HG02840 (cell line): ENCODE data around the gene ITCH.
"Not testable (repeated sequence)": the region's sequence is repeated elsewhere in the genome, so short reads cannot be mapped to it uniquely, and the experiment has no call there.

Experiments
- ATAC-seq: cut with Tn5 transposase; IDR thresholded peaks from one replicate; pipeline ENCODE4 v1.9.1; 2021; ENCODE audit warnings: mild to moderate bottlenecking, moderate library complexity, moderate number of reproducible peaks; ENCODE audit not compliant: unreplicated experiment, low FRiP score

ITCH gene

DNA sequence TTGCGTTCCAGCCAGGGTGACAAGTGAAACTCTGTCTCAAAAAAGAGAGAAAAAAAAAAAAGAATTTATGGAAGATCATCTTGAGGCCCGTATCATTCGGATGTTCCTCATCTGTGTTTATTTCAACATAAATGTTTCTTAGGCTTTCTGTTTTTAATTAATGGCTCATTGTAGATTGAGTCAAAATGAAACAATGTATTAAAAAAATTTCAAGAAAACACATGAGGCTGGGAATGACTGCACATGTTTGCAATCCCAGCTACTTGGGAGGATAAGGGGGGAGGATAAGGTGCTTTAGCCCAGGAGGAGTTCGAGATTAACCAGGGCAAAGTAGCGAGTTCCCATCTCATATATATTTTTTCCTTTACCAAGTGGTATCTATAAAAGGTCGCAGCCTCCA is 47.3 kb downstream of the ITCH start:
- ATAC-seq, result no peak

DNA sequence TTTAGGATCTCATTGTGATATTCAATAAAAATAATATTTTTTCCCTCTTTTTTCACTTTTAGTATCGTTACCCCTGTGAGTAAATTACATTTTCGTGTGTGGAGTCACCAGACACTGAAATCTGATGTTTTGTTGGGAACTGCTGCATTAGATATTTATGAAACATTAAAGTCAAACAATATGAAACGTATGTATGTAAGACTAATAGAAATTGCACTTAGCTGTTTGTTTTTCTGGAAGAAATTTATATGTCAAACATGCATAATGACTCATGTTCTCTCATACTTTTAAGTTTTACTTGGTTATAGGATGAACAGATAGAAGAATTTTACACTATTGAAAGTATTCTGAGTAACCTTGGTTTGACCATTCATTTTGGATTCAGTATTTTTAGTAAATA is 49.4 kb downstream of the ITCH start:
- ATAC-seq, result no peak

DNA sequence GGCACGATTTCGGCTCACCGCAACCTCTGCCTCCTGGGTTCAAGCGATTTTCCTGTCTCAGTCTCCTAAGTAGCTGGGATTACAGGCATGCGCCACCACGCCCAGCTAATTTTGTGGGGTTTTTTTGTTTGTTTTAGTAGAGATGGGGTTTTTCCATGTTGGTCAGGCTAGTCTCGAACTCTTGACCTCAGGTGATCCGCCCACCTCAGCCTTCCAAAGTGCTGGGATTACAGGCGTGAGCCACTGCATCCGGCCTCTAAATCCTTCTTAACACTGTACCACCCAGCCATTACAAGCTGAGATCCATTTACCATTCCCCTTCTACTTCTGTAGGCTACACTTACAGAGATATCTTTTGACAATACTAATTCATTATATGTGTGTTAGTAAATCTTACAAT is 51.5 kb downstream of the ITCH start:
- ATAC-seq, result not testable (repeated sequence)

DNA sequence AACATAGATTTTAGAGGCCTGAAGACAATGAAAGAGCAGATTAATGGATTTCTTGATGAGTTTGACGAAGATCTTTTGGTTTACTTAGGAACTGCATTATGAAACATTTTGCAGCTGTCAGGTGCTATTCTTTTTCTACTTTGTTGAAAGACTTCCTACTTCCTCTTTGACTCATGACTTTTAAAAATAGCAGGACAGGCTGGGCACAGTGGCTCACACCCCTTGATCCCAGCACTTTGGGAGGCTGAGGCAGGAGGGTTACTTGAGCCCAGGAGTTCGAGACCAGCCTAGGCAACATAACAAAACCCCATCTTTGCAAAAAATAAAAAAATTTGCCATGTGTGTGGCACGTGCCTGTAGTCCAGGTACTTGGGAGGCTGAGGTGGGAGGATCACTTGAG is 52.0 kb downstream of the ITCH start:
- ATAC-seq, result no peak

DNA sequence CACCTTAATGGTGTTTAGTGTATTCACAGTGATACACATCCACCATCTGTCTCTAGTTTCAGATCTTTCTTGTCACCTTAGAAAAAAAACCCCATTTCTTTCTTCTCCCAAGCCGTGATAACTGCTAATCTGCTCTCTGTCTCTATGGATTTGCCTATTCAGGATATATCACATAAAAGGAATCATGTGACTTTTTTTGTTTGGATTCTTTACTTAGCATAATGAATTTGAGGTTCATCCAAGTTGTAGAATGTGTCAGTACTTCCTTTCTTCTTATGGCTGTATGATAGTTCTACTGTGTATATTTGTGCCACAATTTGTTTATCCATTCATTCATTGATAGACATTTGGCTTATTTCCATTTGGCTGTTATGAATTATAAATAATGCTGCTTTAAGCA is 57.1 kb downstream of the ITCH start:
- no peak for ATAC-seq

DNA sequence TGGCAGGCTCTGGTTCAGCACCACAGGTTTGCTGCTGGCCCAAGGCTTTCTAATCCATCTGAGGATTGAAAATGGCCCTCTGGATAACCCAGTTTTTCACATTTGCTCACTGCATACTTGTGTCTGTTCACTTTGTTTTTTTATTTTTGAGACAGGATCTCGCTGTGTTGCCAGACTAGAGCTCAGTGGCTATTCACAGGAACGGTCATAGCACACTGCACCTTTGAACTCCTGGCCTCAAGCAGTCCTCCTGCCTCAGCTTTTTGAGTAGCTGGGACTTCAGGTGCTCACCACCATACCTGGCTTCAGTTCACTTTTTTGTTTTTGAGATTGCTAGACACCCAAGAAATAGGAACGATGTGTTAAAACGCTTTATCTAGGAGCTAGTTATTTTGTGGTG is 57.9 kb downstream of the ITCH start:
- no peak for ATAC-seq

DNA sequence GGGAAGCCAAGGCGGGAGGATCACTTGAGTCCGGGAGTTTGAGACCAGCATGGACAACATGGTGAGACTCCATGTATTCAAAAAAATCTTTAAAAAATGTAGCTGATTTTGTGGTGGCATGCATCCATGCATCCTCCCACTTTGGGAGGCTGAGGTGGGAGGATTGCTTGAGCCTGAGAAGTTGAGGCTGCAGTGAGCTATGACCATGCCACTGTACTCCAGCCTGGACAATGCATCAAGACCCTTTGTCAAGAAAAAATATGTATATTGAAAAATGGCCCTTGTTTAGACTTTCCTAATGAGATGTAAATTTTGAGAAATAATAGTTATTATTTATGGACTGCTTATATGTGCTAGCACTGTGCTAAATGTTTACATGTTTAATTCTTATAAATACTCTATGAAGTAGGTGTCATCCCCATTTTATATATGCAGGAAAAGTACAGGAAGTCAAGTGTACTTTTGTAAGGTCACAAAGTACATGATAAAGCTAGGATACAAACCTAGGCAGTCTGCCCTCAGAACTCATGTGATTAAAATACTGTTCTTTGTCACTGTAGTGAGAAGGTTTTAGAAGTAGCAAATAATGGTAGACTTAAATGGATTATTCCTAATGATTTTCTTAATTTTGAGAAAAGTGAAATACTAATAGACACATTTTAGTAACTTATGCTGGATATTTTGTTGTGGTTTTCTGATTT is 58.8 kb downstream of the ITCH start:
- ATAC-seq, result no peak

DNA sequence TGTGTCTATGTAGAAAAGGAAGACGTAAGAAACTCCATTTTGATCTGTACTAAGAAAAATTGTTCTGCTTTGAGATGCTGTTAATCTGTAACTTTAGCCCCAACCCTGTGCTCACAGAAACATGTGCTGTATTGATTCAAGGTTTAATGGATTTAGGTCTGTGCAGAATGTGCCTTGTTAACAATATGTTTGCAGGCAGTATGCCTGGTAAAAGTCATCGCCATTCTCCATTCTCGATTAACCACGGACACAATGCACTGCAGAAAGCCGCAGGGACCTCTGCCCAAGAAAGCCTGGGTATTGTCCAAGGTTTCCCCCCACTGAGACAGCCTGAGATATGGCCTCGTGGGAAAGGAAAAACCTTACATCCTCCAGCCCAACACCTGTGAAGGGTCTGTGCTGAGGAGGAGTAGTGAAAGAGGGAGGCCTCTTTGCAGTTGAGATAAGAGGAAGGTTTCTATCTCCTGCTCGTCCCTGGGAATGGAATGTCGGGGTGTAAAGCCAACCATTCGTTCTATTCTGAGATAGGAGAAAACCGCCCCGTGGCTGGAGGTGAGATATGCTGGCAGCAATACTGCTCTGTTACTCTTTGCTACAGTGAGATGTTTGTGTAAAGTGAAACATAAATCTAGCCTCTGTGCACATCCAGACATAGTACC is 62.1 kb downstream of the ITCH start:
- ATAC-seq, result not testable (repeated sequence)

DNA sequence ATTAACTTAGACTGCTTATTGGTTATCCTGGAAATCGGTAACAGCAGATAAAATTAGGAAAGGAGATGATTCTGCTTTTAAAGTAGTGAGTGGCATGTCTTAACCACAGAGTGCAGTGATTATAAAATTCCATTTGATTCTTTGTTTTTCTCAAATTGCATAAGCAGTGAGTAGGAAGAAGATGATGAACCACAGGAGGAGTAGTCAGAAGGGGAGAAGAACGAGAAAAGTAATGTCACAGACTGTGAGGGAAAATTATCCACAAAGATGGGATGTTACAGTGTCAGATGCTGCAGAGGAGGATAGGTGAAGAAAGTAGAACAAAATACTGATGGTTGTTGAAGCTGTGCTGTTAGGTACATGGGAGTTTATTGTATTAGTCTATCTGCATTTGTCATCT is 63.0 kb downstream of the ITCH start:
- no peak for ATAC-seq

DNA sequence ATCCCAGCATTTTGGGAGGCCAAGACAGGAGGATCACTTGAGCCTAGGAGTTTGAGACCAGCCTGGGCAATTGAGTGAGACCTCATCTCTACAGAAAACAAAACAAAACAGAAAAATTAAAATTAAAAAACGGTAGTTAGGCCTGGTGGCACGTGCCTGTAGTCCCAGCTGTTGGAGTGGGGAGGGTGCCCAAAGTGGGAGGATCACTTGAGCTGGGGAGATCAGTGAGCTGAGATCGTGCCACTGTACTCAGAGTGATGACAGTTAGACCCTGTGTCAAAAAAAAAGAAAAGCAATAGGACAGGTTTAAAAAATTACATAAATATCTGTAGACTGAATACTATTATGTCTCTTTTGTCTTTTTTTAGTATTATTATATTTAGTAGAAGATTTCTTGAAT is 64.3 kb downstream of the ITCH start:
- no peak for ATAC-seq

DNA sequence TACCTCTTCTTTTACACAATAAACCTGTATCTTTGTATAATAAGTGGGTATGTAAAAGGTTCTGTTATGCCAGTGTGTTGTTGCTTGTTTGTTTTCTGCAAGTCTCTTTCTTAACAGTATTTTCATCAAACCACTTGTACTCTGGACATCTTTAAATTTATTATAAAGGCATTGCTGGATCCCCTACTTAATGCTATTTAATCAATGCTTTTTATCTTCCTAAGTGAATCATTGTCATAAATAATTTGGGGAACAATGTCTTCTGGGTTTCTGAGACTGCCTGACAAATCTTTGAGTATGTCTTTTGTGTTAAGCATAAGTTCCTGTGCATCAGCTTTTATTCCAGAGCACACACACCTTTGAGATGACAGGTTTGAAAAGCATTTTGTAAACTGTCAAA is 64.7 kb downstream of the ITCH start:
- ATAC-seq, result no peak

DNA sequence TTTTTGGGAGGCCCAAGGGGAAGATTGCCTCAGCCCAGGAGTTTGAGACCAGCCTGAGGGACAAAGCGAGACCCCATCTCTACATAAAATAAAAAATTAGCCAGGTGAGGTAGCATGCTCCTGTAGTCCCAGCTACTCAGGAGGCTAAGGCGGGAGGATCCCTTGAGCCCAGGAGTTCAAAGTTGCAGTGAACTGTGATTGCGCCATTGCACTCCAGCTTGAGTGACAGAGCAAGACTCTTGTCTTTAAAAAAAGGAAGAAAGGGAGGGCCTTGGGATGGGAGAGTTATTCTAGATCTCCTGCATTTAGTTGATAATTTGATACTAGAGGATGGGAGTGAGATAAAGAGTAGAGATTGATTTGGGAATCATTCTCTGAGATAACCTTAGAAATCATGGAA is 68.1 kb downstream of the ITCH start:
- no peak for ATAC-seq

DNA sequence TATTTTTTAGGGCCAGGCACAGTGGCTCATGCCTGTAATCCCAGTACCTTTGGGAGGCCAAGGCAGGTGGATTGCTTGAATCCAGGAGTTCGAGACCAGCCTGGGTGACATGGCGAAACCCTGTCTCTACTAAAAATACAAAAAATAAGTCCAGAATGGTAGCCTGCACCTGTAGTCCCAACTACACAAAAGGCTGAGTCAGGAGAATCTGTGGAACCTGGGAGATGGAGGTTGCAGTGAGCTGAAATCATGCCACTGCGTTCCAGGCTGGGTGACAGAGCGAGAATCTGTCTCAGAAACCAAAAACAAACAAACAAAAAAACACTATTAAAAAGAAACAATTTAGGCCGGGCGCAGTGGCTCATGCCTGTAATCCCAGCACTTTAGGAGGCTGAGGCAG is 69.6 kb downstream of the ITCH start:
- ATAC-seq, result not testable (repeated sequence)

DNA sequence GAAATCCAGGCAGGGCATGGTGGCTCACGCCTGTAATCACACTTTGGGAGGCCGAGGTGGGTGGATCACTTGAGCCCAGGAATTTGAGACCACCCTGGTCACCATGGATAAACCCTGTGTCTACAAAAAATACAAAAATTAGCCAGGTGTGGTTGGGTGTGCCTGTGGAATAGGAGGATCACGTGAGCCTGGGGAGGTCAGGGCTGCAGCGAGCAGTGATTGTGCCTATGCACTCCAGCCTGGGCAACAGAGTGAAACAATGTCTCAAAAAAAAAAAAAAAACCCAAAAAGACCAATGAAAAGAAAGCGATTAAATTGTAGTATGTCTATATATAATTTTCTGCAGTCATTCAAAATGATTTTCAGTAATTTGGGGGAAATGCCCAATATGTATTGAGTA is 70.3 kb downstream of the ITCH start:
- no peak for ATAC-seq

DNA sequence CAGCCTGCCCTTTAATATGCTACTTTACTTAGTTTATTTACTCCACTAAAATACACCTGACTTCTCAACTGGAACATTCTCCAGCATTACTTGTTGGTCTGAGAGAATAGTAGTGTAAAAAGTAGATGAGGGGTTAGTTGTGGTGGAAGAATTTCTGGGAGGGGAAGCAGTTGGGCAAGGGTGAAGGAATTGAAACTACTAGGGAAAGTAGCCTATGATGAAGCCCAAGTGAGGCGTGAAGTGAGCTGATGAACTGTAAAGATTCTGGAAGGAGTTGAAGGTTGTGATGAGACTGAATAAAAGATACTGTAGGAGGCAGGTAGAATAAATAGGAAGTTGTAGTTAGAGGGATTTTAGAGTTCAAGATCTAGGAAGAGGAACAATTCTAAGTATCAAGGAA is 72.5 kb downstream of the ITCH start:
- no peak for ATAC-seq

DNA sequence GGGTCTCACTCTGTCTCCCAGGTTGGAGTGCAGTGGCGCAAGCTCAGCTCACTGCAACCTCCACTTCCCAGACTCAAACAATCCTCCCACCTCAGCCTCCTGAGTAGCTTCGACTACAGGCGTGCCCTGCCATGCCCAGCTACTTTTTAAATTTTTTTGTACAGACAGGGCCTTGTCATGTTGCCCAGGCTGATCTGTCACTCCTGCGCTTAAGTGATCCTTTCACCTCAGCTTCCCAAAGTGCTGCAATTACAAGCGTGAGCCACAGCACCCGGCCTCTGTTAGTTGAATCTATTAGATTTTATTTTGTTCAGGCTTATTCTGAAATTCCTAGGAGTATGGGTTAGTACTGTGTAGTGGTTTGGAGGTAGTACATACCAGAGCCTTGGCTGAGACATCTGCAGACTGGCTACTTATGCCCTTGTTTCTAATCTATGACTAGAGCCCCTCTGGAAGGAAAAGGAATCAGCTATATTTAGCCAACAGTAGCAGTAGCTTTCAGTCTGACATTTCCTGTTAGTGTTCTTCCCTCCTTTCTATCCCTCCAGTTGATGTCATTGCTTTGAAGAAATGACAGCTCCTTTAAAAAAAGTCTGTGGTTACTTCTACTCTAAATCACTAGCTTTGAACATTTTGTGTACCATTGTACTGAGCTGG is 74.4 kb downstream of the ITCH start:
- ATAC-seq, result no peak

DNA sequence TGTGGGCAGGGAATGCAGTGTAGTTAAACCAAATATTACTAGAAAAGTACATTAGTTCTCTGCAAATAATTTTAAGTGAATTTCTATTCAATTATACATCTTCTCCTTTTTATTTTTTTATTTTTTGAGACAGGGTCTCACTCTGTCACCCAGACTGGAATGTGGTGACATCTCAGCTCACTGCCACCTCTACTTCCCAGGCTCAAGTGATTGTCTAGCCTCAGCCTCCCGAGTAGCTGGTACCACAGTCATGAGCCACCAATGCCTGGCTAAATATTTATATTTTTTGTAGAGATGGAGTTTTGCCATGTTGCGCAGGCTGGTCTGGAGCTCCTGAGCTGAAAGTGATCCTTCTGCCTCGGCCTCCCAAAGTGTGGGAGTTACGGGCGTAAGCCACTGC is 76.1 kb downstream of the ITCH start:
- no peak for ATAC-seq

DNA sequence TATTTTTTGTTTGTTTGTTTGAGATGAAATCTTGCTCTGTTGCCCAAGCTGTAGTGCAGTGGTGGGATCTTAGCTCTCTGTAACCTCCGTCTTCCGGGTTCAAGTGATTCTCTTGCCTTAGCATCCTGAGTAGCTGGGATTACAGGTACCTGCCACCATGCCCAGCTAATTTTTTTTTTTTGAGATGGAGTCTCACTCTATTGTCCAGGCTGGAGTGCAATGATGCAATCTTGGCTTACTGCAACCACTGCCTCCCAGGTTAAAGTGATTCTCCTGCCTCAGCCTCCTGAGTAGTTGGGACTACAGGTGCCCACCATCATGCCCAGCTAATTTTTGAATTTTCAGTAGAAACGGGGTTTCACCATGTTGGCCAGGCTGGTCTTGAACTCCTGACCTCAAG is 78.3 kb downstream of the ITCH start:
- not testable (repeated sequence) for ATAC-seq

DNA sequence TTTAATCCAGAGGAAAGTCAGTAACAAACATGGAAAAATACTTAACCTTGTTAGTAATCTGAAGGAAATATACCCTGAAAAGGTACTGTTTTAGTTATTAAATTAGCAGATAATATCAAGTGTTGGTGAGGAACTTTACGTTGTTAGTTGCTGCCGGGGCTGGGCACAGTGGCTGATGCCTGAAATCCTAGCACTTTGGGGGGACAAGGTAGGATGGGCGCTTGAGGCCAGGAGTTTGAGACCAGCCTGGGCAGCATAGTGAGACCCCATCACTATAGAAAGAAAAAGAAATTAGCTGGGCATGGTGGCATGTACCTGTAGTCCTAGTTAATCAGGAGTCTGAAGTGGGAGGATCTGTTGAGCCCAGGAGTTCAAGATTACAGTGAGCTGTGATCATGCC is 80.5 kb downstream of the ITCH start:
- ATAC-seq, result no peak

DNA sequence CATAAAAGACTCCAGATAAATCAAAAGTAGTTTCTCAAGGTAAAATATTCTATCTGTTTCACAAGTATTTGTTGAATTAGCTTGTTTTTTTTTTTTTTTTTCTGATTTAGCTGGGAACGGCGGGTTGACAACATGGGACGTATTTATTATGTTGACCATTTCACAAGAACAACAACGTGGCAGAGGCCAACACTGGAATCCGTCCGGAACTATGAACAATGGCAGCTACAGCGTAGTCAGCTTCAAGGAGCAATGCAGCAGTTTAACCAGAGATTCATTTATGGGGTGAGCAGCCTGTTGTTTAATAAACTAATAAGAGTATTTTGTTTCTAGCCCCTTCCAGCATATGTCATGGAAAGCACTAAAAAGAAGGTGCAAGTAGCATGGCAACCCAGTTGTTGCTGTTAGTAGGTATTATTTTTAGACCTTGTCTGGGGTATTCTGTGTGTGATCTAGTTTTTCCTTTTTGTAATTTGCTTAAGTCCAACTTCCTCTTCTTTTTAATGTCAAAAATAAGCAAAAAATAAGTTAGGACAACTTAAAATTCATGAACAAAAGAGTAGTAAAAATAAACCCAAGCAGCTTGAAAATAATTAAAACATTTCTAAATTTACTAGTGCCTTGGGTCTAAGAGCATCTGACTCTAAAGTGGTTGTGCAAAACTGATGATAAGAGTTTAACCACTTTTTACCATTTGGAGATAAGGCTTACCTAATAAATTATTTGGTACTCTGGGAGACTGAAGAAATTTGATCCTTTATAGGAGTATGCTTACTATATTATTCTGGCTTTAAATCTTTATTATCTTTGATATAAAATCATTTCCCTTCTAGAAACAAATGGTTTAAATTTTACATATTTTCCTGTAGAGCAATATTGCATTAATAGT is 82.3 kb downstream of the ITCH start:
- ATAC-seq, result no peak

DNA sequence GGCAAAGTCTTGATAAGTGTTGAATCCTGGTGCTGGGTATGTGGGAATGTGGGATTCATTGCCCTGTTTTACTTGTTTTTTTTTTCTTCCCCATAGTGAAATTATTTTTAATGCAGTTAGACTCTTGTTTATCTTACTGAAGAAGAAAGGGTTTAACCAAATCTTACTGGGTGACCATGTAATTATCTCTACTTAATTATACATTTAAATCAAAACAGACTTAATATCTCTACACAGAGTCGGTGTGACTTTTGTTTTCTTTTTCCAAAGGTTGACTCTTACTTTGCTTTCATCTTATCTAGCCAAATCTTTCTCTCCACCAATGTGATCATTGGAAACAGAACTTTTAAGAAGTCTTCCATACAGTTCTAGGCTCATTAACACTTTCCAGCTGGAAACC is 85.4 kb downstream of the ITCH start:
- ATAC-seq, result no peak
